ENCODE data around the gene ALX1. TPM values are rescaled to one million over a fixed set of nuclear protein-coding genes. Genes with fewer than 3 reads are reported as not detected.

ALX1 gene
- total RNA-seq, 4 donors from 2014 or later = 0.34 to 0.39 TPM; not detected in 2

- DNase-seq (ENCODE audit: extremely low spot score) = no peak
- Histone ChIP-seq H3K4me1 (peaks cover 17 to 23% (median 20%) of the 10 kb centered on the region in 4 donors), H3K27me3 (peaks cover 3 to 77% (median 40%) of the 10 kb centered on the region in 4 donors), H3K27ac (replicated peaks in 1 of 4) (no peak overlapping the region), H3K9me3 (peaks cover 0 to 11% (median under 1%) of the 10 kb centered on the region in 4 donors), H3K4me3 (no peak overlapping the region), H3K36me3 (no peaks in the 10 kb centered on the region)
- TF ChIP-seq POLR2AphosphoS5 (IDR thresholded peaks at IDR 0.05) = no peak
- TF ChIP-seq POLR2A (IDR thresholded peaks at IDR 0.05; ENCODE audit: low read depth) = no peak
- no peak for TF ChIP-seq CTCF (IDR thresholded peaks at IDR 0.05)
- no peak for TF ChIP-seq EP300 (IDR thresholded peaks at IDR 0.05)
- intact Hi-C loops (cut with DNase I) = no loop called here
- WGBS = 58% methylated on average over 6 of the region's 6 CpGs
These were observed 3.5 kb downstream of the ALX1 start for GRCh38 chr12:85283560-85283959.

- Histone ChIP-seq H3K27me3 (no peaks in the 10 kb centered on the region), H3K36me3 (no peaks in the 10 kb centered on the region), H3K27ac (replicated peaks in 1 of 4) (no peak overlapping the region), H3K4me3 (no peak overlapping the region), H3K4me1 (no peaks in the 10 kb centered on the region), H3K9me3 (no peaks in the 10 kb centered on the region)
- intact Hi-C loops (cut with DNase I) = no loop called here
- no peak for TF ChIP-seq CTCF (IDR thresholded peaks at IDR 0.05)
- no peak for TF ChIP-seq POLR2A (IDR thresholded peaks at IDR 0.05; ENCODE audit: low read depth)
- no peak for DNase-seq (ENCODE audit: extremely low spot score)
- 23% methylated on average over 3 of the region's 3 CpGs for WGBS
These were observed 16.3 kb downstream of the ALX1 start for GRCh38 chr12:85296362-85296761.

- Histone ChIP-seq H3K36me3 (no peaks in the 10 kb centered on the region), H3K27ac (replicated peaks in 1 of 4) (no peak overlapping the region), H3K9me3 (no peaks in the 10 kb centered on the region), H3K27me3 (no peaks in the 10 kb centered on the region), H3K4me3 (no peak overlapping the region), H3K4me1 (no peaks in the 10 kb centered on the region)
- intact Hi-C loops (cut with DNase I) = no loop called here
- DNase-seq (ENCODE audit: extremely low spot score) = no peak
- WGBS = 51% methylated on average over 2 of the region's 2 CpGs
- no peak for TF ChIP-seq POLR2A (IDR thresholded peaks at IDR 0.05; ENCODE audit: low read depth)
- TF ChIP-seq POLR2AphosphoS5 (IDR thresholded peaks at IDR 0.05) = no peak
- TF ChIP-seq EP300 (IDR thresholded peaks at IDR 0.05) = no peak
- no peak for TF ChIP-seq CTCF (IDR thresholded peaks at IDR 0.05)
These were observed 19.0 kb downstream of the ALX1 start for GRCh38 chr12:85299053-85299452.

- Histone ChIP-seq H3K27ac (replicated peaks in 1 of 4) (no peak overlapping the region), H3K4me3 (no peak overlapping the region), H3K36me3 (no peaks in the 10 kb centered on the region), H3K4me1 (no peaks in the 10 kb centered on the region), H3K27me3 (peaks cover 0 to 4% (median 0%) of the 10 kb centered on the region in 4 donors), H3K9me3 (no peaks in the 10 kb centered on the region)
- DNase-seq (ENCODE audit: extremely low spot score) = no peak
- no peak for TF ChIP-seq CTCF (IDR thresholded peaks at IDR 0.05)
- no peak for TF ChIP-seq POLR2A (IDR thresholded peaks at IDR 0.05; ENCODE audit: low read depth)
- TF ChIP-seq EP300 (IDR thresholded peaks at IDR 0.05) = no peak
- TF ChIP-seq POLR2AphosphoS5 (IDR thresholded peaks at IDR 0.05) = no peak
- intact Hi-C loops (cut with DNase I) = no loop called here
- WGBS = 67% methylated on average over 7 of the region's 7 CpGs
These were observed 21.0 kb downstream of the ALX1 start for GRCh38 chr12:85301051-85301450.

GRCh38 chr12:85308374-85308773 lies 28.4 kb downstream of the ALX1 start:
- Histone ChIP-seq H3K36me3 (no peaks in the 10 kb centered on the region), H3K27me3 (peaks cover 0 to 23% (median 0%) of the 10 kb centered on the region in 4 donors), H3K27ac (replicated peaks in 1 of 4) (no peak overlapping the region), H3K9me3 (no peaks in the 10 kb centered on the region), H3K4me1 (no peaks in the 10 kb centered on the region), H3K4me3 (no peak overlapping the region)
- TF ChIP-seq EP300 (IDR thresholded peaks at IDR 0.05) (no peak), POLR2A (IDR thresholded peaks at IDR 0.05; ENCODE audit: low read depth) (no peak), POLR2AphosphoS5 (IDR thresholded peaks at IDR 0.05) (no peak), CTCF (IDR thresholded peaks at IDR 0.05) (no peak)
- no peak for DNase-seq (ENCODE audit: extremely low spot score)
- intact Hi-C loops (cut with DNase I) = no loop called here
- WGBS = 31% methylated on average over 5 of the region's 5 CpGs
